Inflammatory macrophage treated with lipopolysaccharide for 1 hour (primary cell): ENCODE results near the gene GFOD1.
"Not testable (repeated sequence)": the region's sequence is repeated elsewhere in the genome, so short reads cannot be mapped to it uniquely, and the experiment has no call there.

Experiments
- DNase-seq, 2 donors: peaks; one replicate each; pipeline ENCODE4 v3.0.0-alpha.2; 2020 to 2022

The GFOD1 gene

GRCh38 chr6:13398421-13398994 lies 88.9 kb downstream of the GFOD1 start:
- no peak for DNase-seq

DNA sequence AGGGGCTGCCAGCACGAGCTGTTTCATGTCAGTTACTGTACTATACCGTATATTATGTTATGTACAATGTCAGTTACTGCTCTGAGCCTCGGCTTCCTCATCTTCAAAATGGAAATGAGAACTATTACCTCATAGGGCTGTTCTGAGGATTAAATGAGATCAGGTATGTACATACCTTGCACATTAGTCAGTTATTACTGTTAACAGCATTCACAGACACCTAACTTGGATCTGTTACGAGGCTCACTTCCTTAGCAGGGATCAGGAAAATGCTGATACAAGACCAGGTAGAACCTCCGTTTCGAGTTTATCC lies 89.4 kb downstream of the GFOD1 start:
- DNase-seq = no peak

DNA sequence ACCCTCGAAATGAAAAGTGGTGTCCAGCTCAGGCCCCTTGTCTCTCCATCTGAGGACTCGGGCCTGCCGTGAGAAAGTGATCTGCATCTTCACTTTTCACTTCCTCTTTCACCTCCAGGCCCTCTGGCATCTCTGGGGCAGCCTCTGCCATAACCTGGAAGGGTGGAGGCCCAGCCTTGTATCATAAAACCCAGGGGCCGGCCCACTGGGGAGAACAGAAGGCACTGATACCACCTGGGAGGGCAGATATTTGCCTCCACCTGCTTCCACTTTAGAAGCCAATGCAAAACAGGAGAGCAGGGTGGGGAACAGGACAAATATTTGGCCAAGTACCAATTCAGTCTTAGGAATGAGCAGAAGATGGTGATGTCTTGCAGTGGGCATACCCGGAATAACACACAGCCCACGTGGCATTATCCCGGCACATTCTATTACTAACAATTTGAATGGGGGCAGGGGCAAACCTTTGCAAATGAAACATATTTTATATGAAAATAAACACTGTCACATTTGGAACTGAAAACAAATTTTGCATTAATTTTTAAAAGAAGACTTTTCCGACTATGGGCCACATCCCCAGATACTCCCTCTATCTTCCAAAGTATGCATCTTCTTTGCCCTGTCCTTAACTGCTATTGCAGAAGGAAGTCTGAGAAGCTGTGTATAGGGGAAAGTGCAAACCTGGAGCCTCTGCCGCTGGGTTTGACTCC lies 89.9 kb downstream of the GFOD1 start:
- DNase-seq = no peak

- no peak for DNase-seq
These were observed 91.1 kb downstream of the GFOD1 start for GRCh38 chr6:13396241-13396792.

DNA sequence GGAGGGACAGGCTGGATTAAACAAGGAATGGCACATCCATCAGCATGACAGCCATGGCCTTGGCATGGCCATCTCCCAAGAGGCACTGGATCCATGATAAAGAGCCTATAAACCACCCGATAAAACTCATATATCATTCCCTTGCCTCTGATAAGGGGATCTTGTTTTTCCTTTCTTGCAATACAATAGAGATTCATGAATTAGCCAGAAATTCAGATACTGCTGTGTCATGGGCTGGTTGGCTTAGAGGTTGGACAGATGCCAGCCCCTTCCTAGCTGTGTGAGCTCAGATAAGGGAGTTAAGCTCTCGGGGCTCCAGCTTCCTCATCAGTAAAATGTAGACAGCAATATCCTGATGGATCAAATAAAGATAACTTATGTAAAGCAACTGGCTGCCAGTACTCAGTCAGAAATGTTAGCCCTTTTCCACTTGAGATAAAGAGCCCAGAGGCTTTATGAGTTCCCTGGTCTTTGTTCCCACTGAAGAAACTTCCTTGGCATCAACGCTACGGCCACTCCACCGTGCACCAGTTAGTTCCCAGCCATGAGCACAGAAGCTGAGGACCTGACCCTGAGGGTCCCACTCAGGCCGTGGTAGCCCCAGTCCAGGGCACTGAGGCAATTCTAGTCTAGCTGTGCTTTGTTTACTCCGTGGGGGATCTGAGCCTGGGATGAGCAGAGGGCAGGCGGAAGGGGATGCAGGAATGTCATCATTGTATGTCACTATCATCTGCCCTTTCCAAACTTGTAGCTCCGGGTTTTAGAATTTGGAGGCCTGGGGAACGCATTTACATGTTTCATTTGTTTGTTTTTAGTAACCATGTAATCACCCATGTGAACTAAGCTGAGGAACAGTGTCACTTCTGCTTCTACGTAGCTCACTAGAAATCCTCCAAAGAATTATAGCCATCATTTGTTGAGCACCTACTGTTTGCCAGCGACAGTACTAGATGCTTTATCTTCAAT lies 91.8 kb downstream of the GFOD1 start:
- peak; percentile 66 to 70 for DNase-seq

GRCh38 chr6:13392462-13392861 lies 94.9 kb downstream of the GFOD1 start:
- no peak for DNase-seq

GRCh38 chr6:13391537-13391936 lies 95.9 kb downstream of the GFOD1 start:
- DNase-seq = no peak

GRCh38 chr6:13390658-13391057 lies 96.7 kb downstream of the GFOD1 start:
- no peak for DNase-seq

- DNase-seq = not testable (repeated sequence)
These were observed 98.2 kb downstream of the GFOD1 start for GRCh38 chr6:13389237-13389636.

DNA sequence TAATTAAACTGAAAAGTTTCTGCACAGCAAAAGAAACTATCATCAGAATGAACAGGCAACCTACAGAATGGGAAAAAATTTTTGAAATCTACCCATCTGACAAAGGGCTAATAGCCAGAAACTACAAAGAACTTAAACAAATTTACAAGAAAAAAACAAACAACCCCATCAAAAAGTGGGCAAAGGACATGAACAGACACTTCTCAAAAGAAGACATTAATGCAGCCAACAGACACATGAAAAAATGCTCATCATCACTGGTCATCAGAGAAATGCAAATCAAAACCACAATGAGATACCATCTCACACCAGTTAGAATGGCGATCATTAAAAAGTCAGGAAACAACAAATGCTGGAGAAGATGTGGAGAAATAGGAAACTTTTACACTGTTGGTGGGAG lies 98.6 kb downstream of the GFOD1 start:
- not testable (repeated sequence) for DNase-seq

DNA sequence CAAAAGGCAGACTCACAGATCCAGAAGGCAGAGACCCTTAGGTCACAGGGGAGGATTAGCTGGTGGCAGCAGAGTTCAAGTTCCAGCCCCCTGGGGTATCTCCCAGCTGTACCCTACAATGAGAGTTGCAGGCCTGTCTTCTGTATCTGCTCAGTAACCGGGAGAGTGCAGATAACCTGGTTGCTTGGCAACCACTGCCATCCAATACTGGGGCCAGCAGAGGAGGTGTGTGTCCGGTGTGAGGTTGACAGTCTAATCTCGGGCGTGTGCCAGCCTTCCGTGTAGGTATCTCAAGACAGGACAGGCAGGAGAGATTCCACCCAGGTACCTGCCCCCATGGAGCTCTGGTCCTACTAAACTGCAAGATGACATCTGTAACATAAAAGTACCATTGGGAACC lies 102.4 kb downstream of the GFOD1 start:
- DNase-seq = no peak

- DNase-seq = no peak
These were observed 102.9 kb downstream of the GFOD1 start for GRCh38 chr6:13384506-13384905.

DNA sequence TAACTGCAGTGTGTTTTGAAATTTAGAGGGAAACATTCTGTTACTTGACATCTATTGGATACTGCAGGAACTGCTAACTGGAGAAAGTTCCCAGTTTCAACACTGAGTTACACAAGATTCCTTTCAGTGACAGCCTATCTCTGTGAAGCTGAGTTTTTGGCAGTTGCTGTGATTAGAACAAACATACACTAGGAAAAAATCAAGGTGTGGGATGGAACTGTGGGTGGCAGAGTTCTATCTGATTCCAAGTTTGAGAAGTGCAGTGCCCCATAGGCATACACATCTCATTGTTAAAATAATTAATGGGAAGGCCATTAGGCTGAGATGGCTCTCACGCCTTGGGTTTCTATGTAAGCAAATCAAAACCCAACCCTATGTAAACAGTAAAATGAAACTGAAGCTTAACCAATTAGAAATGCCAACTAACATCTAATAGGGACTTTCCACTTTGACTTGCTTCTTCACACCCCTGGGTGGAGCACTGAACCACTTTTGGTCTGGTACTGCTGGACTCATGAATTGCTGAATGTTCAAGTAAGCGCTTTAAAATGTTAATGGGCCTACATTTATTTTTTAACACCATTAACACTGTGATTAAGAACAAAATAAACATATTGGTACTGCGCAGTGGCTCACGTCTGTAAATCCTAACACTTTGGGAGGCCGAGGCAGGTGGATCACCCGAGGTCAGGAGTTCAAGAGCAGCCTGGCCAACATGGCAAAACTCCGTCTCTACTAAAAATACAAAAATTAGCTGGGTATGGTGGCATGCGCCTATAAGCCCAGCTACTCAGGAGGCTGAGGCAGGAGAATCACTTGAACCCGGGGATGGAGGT lies 103.9 kb downstream of the GFOD1 start:
- DNase-seq = peak; percentile 81

- DNase-seq = no peak
These were observed 106.6 kb downstream of the GFOD1 start for GRCh38 chr6:13380761-13381160.

DNA sequence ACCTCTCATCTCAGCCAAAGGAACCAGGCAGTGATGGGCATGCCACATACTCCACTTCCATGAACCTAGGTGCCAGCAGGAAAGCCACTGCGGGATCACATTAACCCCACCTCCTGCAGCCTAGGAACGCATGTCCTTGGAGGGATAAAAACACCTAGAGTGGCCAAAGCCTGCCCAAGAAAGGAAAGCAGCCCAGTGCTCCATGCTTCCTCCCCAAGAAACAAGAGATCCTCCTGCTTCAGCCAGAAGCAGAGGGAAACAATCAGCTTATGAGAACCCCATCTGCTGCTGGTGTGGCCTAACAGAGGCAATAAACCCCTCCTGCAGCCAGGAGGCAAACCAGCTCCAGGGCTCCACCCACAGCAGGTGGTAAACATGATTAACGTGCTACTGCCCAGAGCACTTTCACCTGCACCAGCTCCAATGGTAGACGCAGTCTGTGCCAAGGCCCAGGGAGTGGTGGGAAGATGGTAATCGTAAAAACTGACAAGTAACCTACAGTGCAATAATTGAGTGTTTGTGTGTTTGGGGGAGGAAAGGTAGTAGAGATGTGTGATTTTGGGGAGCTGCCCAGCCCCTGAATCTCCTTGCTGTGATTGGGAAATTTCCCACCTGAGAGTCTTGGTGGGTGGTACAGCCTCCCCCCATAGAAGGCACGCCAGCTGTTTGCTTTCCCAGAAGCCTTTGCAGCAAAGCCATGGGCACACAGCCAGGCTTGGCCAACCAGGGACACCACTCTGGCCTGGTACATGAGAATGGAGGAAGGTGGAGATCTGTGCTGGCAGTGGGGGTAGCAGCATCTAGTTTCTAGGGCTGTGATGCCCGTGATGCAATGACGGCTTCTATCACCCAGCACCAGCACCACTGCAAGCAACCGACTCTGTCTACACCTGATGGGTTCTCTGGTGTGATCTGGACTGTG lies 108.5 kb downstream of the GFOD1 start:
- no peak for DNase-seq

GRCh38 chr6:13377054-13377758 lies 110.2 kb downstream of the GFOD1 start:
- DNase-seq = no peak

- no peak for DNase-seq
These were observed 112.0 kb downstream of the GFOD1 start for GRCh38 chr6:13375360-13375878.

DNA sequence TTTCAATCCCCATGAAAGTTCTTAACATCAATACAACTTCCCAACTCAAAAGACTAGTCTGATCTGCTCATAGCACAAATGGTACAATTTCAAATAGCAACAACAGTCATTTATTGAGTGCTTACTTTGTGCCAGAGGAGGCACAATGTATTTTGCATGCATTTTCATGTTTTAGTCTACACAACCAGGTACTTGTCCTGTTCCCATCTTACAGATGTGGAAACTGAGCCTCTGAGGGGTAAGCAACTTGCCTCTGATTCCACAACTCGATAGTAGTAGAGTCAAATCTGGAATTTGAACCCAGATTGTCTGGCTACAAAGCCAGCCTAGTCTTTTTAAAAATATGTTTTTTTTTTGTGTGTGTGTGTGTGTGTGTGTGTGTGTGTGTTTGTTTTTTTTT lies 113.5 kb downstream of the GFOD1 start:
- no peak for DNase-seq

DNA sequence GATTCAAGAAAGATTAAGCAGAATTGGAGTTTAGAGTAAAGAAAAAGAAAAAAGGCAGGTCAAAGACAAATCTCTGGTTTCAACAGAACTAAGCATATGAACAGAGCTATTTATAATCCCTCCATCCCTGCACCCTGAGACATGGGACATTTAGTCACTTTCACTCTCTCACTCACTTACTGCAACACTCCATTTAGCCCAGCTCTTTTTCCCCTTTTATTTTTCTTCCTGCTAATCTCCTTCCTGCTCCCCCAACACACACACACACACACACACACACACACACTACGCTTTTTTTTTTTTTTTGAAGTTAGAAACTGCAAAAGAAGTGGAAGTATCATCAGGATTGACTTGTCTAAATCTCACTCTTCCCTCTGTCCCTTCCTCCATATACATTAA lies 113.9 kb downstream of the GFOD1 start:
- peak; percentile 32 to 72 for DNase-seq

- no peak for DNase-seq
These were observed 114.5 kb downstream of the GFOD1 start for GRCh38 chr6:13372688-13373487.
